Natural killer cell (primary cell): Measurements from ENCODE around the gene DHRS3. TPM values are rescaled to one million over a fixed set of nuclear protein-coding genes. Genes with fewer than 3 reads are reported as not detected.

ENCODE experiments used
- ATAC-seq, 3 donors: fragments of 150-1000 bp in 2 of 3; fragments of 200-7000 bp in 1 of 3; cut with Tn5 transposase; 1 replicate in 1 of 3; 2 replicates in 2 of 3; pipeline ENCODE4 v1.10.0; 2021; ENCODE audit warnings: mild to moderate bottlenecking in 2 of 3, moderate library complexity in 2 of 3
- DNase-seq, 2 donors: peaks; one replicate each; pipeline versions ENCODE4 v3.0.0 to v3.0.0-alpha.2; 2013 to 2021; ENCODE audit warnings: mixed read lengths in 1 of 2
- H3K27ac ChIP-seq: one replicate; pipeline ENCODE4 v1.5.1; 2013; ENCODE audit warnings: mild to moderate bottlenecking, low read length
- H3K27me3 ChIP-seq: one replicate; pipeline ENCODE4 v1.6.1; 2013; ENCODE audit warnings: low read length; ENCODE audit not compliant: control insufficient read depth, insufficient read depth
- H3K36me3 ChIP-seq: one replicate; pipeline ENCODE4 v1.6.1; 2013; ENCODE audit warnings: low read length; ENCODE audit not compliant: control insufficient read depth, insufficient read depth
- H3K4me1 ChIP-seq: one replicate; pipeline ENCODE4 v1.6.1; 2013; ENCODE audit warnings: low read length; ENCODE audit not compliant: control insufficient read depth, insufficient read depth
- H3K4me3 ChIP-seq: one replicate; pipeline ENCODE4 v1.5.1; 2013; ENCODE audit warnings: low read length
- H3K9me3 ChIP-seq: one replicate; pipeline ENCODE4 v1.6.1; 2013; ENCODE audit warnings: low read length; ENCODE audit not compliant: control insufficient read depth, insufficient read depth
- H3K27ac Mint-ChIP-seq, 2 donors: one replicate each; pipeline ENCODE4 v1.8.0; 2022; ENCODE audit warnings: mild to moderate bottlenecking in 2 of 2, mixed read lengths in 2 of 2, moderate library complexity in 1 of 2
- H3K27me3 Mint-ChIP-seq, 2 donors: one replicate each; pipeline ENCODE4 v1.8.0; 2022; ENCODE audit warnings: low read depth in 2 of 2, mixed read lengths in 2 of 2
- H3K36me3 Mint-ChIP-seq: one replicate; pipeline ENCODE4 v1.8.0; 2022; ENCODE audit warnings: mixed read lengths
- H3K4me1 Mint-ChIP-seq, 2 donors: one replicate each; pipeline ENCODE4 v1.8.0; 2022; ENCODE audit warnings: mixed read lengths in 2 of 2
- H3K4me3 Mint-ChIP-seq: one replicate; pipeline ENCODE4 v1.8.0; 2022; ENCODE audit warnings: mild to moderate bottlenecking, moderate library complexity, mixed read lengths
- H3K9me3 Mint-ChIP-seq, 2 donors: one replicate each; pipeline ENCODE4 v1.8.0; 2022; ENCODE audit warnings: mixed read lengths in 2 of 2
- WGBS: methylation state at CpG from one replicate; pipeline ENCODE4 v1.1.7; 2013; ENCODE audit warnings: missing lambda C conversion rate; ENCODE audit not compliant: insufficient coverage; 5-methylcytosine and 5-hydroxymethylcytosine counted together
- intact Hi-C: fragments of 100-400 bp; cut with micrococcal nuclease; formaldehyde crosslinking; loops from one replicate; pipeline ENCODE4 v1.14.2; 2022
- total RNA-seq, 4 donors: library from RNA; stranded (reverse); fragments of 120-200 nt in 1 of 4; gene quantifications; one replicate each; pipeline versions ENCODE4 v1.2.3 to v1.2.4, GENCODE V29; 2013 to 2022
- TF ChIP-seq, protein P1 (sequence below): fragments of 200-600 bp; IDR thresholded peaks from one replicate; pipeline ENCODE4 v1.8.0; 2022; ENCODE audit warnings: antibody characterized with exemption

The DHRS3 gene
- total RNA-seq, 3 donors from 2014 or later (not counting 1 experiment from before 2014, with no cell fraction given): 106 to 175 (median 153) TPM

GRCh38 chr1:12562955-12563576 is 54.9 kb downstream of the DHRS3 start:
- Mint-ChIP-seq H3K4me3 (no peak overlapping the region), H3K9me3 (peaks cover 9 to 12% of the 10 kb centered on the region in 2 donors), H3K27me3 (no peaks in the 10 kb centered on the region), H3K36me3 (peaks cover 28% of the 10 kb centered on the region), H3K4me1 (peaks cover 4 to 13% of the 10 kb centered on the region in 2 donors), H3K27ac (no peak overlapping the region)
- no peaks in the 10 kb centered on the region for H3K27me3 ChIP-seq
- peaks cover 23% of the 10 kb centered on the region for H3K9me3 ChIP-seq
- H3K27ac ChIP-seq: no peak overlapping the region
- intact Hi-C loops: no loop called here
- 79% methylated on average over 3 of the region's 3 CpGs for WGBS
- H3K4me3 ChIP-seq: no peak overlapping the region
- peaks cover 8% of the 10 kb centered on the region for H3K36me3 ChIP-seq
- no peak for ATAC-seq
- TF ChIP-seq, protein P1, sequence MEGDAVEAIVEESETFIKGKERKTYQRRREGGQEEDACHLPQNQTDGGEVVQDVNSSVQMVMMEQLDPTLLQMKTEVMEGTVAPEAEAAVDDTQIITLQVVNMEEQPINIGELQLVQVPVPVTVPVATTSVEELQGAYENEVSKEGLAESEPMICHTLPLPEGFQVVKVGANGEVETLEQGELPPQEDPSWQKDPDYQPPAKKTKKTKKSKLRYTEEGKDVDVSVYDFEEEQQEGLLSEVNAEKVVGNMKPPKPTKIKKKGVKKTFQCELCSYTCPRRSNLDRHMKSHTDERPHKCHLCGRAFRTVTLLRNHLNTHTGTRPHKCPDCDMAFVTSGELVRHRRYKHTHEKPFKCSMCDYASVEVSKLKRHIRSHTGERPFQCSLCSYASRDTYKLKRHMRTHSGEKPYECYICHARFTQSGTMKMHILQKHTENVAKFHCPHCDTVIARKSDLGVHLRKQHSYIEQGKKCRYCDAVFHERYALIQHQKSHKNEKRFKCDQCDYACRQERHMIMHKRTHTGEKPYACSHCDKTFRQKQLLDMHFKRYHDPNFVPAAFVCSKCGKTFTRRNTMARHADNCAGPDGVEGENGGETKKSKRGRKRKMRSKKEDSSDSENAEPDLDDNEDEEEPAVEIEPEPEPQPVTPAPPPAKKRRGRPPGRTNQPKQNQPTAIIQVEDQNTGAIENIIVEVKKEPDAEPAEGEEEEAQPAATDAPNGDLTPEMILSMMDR: no peak
- DNase-seq: no peak
- no peaks in the 10 kb centered on the region for H3K4me1 ChIP-seq

DNA sequence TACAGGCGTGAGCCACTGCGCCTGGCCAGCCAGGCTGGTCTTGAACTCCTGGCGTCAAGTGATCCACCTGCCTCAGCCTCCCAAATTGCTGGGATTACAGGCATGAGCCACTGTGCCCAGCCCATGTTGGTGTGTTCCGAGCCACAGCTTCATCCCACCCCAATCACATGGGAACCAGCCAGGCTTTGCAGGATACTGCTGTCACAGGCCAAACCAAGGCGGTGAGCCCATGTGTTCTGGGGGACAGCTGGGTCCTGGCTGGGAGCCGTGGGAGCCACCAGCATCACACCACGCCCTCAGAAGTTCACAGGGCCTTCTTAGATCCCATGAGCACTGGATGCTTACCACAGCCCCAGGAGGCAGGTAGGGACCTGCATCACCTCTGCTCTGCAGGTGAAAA is 56.9 kb downstream of the DHRS3 start:
- Histone ChIP-seq H3K4me1 (no peaks in the 10 kb centered on the region), H3K27ac (no peak overlapping the region), H3K4me3 (no peak overlapping the region), H3K36me3 (no peaks in the 10 kb centered on the region), H3K27me3 (no peaks in the 10 kb centered on the region), H3K9me3 (peaks cover 23% of the 10 kb centered on the region)
- TF ChIP-seq, protein P1: no peak
- Mint-ChIP-seq H3K4me1 (peaks cover 2 to 3% of the 10 kb centered on the region in 2 donors), H3K9me3 (peaks cover 9 to 12% of the 10 kb centered on the region in 2 donors), H3K4me3 (no peak overlapping the region), H3K27ac (no peak overlapping the region), H3K36me3 (peaks cover 14% of the 10 kb centered on the region), H3K27me3 (no peaks in the 10 kb centered on the region)
- DNase-seq (no peak), ATAC-seq (no peak)
- WGBS: 94% methylated on average over 7 of the region's 7 CpGs
- intact Hi-C loops: no loop called here

GRCh38 chr1:12556957-12557935 is 60.8 kb downstream of the DHRS3 start:
- intact Hi-C loops: no loop called here

More at GRCh38 chr1:12556957-12557935, 60.8 kb downstream of the DHRS3 start:
- Mint-ChIP-seq H3K27ac (no peak overlapping the region), H3K4me3 (no peak overlapping the region), H3K36me3 (peaks cover 1% of the 10 kb centered on the region), H3K27me3 (no peaks in the 10 kb centered on the region), H3K9me3 (peaks cover under 1 to 1% of the 10 kb centered on the region in 2 donors), H3K4me1 (peaks cover 0 to 10% of the 10 kb centered on the region in 2 donors)
- ATAC-seq (no peak), DNase-seq (no peak)
- Histone ChIP-seq H3K9me3 (no peaks in the 10 kb centered on the region), H3K36me3 (no peaks in the 10 kb centered on the region), H3K4me3 (no peak overlapping the region), H3K27me3 (no peaks in the 10 kb centered on the region), H3K4me1 (no peaks in the 10 kb centered on the region), H3K27ac (no peak overlapping the region)
- WGBS: 91% methylated on average over 17 of the region's 17 CpGs
- TF ChIP-seq, protein P1: no peak
